HEK293T (cell line): ENCODE measurements around the gene HAP1.

Experiments used
- ARNT ChIP-seq: fragments of 450-650 bp; IDR thresholded peaks from 2 replicates; pipeline ENCODE4 v1.6.1; 2017; ENCODE audit warnings: mild to moderate bottlenecking
- ELF4 ChIP-seq: fragments of 450-650 bp; IDR thresholded peaks from 2 replicates; pipeline ENCODE4 v1.6.1; 2017; ENCODE audit warnings: antibody characterized with exemption
- FOXA1 ChIP-seq: fragments of 450-650 bp; IDR thresholded peaks from 2 replicates; pipeline ENCODE4 v1.6.1; 2016; ENCODE audit warnings: mild to moderate bottlenecking
- FOXM1 ChIP-seq: fragments of 450-650 bp; IDR thresholded peaks from 2 replicates; pipeline ENCODE4 v1.6.1; 2017; ENCODE audit warnings: mild to moderate bottlenecking, borderline replicate concordance
- HDGF ChIP-seq: fragments of 450-650 bp; IDR thresholded peaks from 2 replicates; pipeline ENCODE4 v1.6.1; 2017; ENCODE audit warnings: antibody characterized with exemption, borderline replicate concordance
- LEF1 ChIP-seq: fragments of 450-650 bp; IDR thresholded peaks from 2 replicates; pipeline ENCODE4 v1.6.1; 2017; ENCODE audit warnings: mild to moderate bottlenecking, borderline replicate concordance
- NFRKB ChIP-seq: fragments of 450-650 bp; IDR thresholded peaks from 2 replicates; pipeline ENCODE4 v1.6.1; 2016; ENCODE audit warnings: mild to moderate bottlenecking, moderate library complexity
- SUZ12 ChIP-seq: fragments of 450-650 bp; IDR thresholded peaks from 2 replicates; pipeline ENCODE4 v1.6.1; 2016; ENCODE audit warnings: mild to moderate bottlenecking
- TF ChIP-seq, protein P1 (sequence below): fragments of 450-650 bp; IDR thresholded peaks from 2 replicates; pipeline ENCODE4 v1.6.1; 2016

DNA sequence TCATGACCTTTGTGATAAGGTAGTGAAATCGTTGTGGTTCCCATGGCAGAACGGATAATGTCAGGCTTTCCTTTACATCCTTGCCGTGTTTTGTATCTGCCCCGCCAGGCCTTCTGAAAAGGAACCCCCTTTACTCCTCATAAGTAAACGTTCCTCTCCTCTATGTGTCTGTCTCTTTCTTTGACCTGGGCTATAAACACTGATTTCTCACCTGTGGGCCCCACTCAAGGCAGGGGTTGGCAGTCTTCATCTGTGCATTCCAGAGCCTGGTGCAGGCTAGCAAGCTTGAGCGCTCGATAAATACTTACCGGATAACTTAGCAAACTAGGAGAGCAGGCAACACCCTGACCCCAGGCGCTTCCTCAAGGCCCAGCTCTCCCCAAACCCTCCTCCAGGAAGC is 7.3 kb upstream of the HAP1 start:
- TF ChIP-seq HDGF (no peak), NFRKB (no peak), FOXM1 (no peak), LEF1 (no peak), ARNT (no peak), FOXA1 (no peak), ELF4 (no peak), SUZ12 (no peak)
- TF ChIP-seq, protein P1, sequence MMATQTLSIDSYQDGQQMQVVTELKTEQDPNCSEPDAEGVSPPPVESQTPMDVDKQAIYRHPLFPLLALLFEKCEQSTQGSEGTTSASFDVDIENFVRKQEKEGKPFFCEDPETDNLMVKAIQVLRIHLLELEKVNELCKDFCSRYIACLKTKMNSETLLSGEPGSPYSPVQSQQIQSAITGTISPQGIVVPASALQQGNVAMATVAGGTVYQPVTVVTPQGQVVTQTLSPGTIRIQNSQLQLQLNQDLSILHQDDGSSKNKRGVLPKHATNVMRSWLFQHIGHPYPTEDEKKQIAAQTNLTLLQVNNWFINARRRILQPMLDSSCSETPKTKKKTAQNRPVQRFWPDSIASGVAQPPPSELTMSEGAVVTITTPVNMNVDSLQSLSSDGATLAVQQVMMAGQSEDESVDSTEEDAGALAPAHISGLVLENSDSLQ = no peak
